ENCODE measurements around the gene SETD7.

DNA sequence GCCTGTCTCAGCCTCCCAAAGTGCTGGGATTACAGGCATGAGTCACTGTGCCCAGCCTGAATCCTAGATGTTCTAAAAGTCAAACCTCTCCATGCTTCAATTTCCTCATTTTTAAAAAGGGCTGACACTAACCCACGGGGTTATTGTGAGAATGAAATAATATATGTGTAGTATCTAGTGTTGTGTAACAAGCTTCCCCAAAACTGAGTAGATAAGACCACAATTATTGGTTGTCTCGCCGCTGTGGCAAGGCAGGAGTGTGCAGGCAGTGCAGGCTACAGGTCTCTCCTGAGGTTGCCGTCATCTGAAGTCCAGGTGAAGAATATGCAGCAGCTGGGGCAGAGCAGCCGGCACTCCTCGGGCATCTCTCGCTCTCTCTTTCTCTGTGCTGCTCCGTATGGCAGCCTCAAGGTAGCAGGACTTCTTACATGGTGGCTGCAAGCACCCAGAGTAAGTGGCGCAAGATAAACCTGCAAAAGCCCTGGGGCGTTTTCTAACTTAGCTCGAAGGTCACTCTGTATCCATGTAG lies 71.2 kb downstream of the SETD7 start:
- TF ChIP-seq BHLHE40 (IDR thresholded peaks at IDR 0.05; ENCODE audit: borderline replicate concordance) (no peak), FOXM1 (IDR thresholded peaks at IDR 0.05; ENCODE audit: borderline replicate concordance) (no peak), SUZ12 (IDR thresholded peaks at IDR 0.05) (no peak), TARDBP (IDR thresholded peaks at IDR 0.05) (no peak), FOXA1 (IDR thresholded peaks at IDR 0.05) (no peak), ARNT (IDR thresholded peaks at IDR 0.05) (no peak), SP1 (IDR thresholded peaks at IDR 0.05) (no peak), HDGF (IDR thresholded peaks at IDR 0.05; ENCODE audit: borderline replicate concordance) (no peak)

Data from HEK293T (cell line).